Head of caudate nucleus (tissue), 42 donors: ENCODE data around the gene FARP1.

Source experiments
- DNase-seq, 42 donors: peaks; one replicate each; pipeline versions ENCODE4 v3.0.0 to v3.0.0-alpha.2; 2020 to 2021; ENCODE audit warnings: mixed read lengths in 7 of 42
- intact Hi-C: fragments of 100-400 bp; cut with DNase I; formaldehyde crosslinking; loops from one replicate; pipeline ENCODE4 v1.15.0; 2022

Gene FARP1

DNA sequence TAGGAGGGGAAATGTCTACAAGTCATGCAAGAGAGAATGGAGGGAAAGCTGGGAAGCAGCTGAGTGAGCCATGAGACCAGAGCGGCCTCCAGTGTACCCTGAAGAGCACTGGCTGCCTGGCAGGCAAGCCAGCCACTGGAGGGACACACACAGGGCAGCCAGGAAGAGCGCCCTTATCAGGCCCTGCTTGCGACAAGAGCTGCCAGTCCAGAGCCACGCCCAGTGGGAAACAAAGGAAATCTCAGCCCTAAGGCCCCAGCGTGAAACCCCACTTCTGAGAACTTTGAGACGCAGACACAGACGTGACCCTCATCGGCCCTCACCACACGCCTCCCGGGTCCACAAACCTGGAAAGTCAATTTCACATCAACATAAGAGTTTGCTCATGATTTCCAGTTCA, 329.0 kb downstream of the FARP1 start:
- intact Hi-C loops, result no loop called here

DNA sequence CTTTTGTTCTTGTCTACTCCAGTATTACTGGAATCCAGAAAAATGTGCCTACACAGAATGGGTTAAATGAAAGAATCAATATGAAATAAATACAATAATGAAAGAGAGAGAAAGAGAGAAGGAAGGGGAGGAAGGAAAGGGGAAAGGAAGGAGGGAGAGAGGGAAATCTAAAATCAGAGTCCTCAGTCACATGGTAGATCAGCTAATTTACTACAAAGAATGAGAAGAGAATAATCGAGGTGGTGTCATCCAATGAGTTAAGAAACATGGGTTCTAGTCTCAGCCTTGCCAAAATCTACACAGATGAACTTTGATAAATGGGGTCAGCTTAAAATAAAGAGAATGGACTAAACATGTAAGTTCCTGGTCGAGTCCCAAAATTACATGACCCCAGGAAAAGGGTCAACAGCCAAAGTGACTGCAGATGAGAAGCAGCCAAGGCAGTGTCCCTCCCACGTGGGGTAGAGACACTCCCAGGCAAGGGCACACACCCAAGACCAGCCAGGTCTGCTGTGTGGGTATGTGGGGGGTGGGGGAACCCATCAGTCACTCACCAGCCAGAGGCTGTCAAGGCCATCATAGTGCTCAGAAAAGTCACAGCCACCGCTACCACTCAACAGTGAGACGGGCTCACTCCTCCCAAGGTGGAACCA, 330.4 kb downstream of the FARP1 start:
- intact Hi-C loops, result no loop called here

More for the DNA sequence above, 329.0 kb downstream of the FARP1 start:
- DNase-seq, result no peak

DNA sequence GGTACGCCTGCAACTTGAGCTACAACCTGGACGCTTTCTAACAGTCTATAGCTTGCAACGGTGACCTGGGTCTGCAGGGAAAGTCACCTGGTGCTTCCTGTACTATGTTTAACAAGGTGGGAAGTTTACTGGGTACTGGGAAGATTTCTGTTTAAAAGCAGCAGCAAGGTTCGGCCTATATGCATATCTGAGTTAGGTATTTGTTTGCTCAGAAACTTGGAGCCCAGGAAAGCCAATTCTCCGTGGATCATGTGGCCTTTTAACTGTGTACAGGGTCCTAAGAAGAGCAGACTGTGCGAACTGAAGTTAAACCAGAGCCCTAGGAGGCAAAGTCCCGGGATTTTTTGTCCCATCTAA, 330.9 kb downstream of the FARP1 start:
- no peak for DNase-seq
- intact Hi-C loops, result no loop called here

More for the DNA sequence above, 330.4 kb downstream of the FARP1 start:
- DNase-seq, result no peak

DNA sequence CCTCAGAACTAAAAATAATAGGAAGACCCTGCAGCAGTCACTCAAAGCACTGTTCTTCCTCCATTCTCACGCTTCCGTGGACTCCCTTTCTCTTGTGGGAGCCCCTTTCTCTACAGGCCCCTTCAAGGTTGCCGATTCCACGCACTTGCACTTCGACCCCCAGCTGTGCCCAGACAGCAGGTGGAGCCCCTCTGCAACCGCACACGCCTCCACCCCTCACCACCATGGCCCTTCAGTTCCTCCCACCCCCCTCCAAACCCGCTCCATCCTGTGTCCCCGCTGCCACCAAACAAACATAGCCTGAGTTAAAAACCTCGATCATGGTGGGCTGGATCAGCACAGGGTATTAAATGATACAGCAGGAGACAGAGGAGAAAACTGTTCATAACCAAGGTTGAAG, 331.4 kb downstream of the FARP1 start:
- intact Hi-C loops, result no loop called here
- no peak for DNase-seq

DNA sequence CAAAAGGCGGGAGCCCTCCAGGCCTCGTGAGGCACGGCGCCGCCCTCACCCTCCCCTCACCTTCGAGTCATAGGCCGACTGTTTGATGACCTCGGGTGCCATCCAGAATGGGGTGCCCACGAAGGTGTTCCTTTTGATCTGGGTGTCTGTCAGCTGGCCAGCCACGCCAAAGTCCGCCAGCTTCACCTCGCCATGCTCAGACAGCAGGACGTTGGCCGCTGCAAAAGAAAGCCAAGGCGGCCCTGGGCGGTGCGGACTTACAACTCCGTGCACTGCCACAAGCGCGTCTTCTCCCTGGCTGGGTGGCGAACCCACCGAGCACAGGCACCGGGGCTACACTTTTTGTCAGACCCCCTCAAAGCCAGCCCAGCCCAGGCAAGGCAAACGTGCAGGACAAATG, 331.9 kb downstream of the FARP1 start:
- intact Hi-C loops, result no loop called here
- no peak for DNase-seq

DNA sequence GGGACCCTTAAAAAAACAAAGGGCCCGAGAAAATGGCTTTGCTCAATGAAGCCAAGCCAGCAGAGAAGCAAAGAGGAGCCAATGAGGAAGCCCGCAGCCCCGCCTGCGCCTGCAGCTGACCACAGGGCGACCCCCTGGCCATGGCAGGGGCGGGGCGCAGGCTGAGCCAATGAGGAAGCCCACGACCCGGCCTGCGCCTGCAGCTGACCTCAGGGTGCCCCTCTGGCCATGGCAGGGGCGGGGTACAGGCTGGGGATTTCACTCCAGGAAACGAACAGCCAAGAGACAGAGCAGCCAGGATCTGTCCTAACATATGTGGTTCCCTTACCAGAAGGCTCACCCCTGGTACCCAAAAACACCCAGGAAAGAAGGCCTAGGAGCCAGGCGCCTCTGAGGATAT, 332.6 kb downstream of the FARP1 start:
- DNase-seq, result peak in 5 of 42 donors; percentile 24 to 45 (median 33)
- intact Hi-C loops, result no loop called here

DNA sequence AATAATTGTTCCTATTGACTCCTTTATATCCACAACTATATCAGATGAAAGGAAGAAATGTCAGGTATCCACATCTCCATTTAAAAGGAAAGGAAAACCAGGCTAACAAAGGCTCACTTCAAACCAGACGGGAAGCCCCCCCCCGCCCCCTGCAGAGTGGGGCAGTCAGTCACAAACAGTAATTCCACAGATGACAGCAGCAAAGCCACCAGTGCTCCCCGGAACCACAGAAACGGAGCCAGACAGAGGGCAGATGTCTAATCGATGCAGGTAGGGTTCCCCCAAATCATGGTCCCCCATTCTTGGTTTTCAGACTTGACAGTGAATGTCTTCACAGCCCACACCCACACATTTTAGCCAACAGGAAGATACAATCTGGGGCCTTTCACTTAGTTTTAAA, 333.2 kb downstream of the FARP1 start:
- intact Hi-C loops, result no loop called here
- DNase-seq, result no peak

DNA sequence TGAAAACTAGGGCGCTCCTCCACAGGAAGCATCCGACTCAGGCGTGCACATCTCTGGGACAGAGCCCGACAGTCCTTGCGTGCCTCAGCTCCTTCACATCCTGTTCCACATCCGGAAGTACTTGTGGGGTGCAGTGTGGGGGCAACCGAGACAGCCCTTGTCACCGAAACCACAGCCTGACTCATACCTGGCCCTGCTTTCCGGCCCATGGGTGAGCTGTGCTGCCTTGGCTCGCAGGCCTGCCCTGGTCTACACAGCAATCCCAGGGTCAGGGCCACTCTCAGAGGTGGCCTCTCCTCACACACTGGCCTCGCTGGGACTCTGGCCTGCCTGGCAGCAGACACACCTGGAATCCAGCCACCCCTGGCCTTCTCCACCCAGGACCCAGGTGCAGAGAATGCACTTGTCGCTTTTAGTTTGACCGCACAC, 333.7 kb downstream of the FARP1 start:
- peak in 5 of 42 donors; percentile 20 to 58 (median 51) for DNase-seq
- intact Hi-C loops, result no loop called here

DNA sequence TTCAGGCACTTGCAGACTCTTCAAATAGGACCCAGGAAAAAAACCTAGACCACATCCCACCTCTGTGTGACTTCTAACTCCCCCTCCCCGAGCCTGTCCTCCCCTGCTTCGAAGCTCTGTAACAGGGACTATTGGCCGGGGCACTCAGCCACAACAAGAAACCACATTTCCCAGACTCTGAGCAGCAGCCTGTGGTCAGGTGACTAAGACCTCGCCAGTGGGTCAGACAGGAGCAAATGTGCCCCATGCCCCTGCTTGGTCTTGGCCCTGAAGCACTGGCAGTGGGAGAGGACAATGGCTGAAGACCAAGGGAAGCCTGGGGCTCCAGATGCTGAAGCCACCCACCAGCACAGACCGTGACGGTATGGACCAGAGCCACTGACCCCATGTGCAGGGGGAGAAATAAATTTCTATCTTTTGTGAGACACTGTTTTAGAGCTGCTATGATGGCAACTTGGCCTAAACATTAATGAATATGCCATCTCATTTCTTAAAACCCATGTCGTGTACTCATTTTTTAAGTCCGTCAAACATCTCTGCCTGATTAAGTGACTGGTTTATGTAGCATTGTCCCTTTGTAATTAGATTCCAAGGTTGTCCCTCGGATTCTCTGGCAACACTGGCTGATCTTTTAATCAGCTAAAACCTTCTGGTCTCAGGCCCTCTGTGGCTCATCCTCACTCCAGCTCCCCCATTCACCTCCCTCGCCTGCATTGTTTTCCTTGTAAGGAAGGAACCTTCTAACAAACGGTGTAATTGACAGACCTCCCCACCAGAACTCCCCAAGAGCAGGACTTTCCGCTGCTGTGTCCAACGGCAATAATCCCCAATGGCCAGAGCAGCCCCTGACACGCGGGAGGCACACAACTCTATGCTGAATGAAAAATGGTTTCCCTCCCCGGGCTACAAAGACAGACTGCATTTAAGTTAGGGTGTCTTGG, 335.6 kb downstream of the FARP1 start:
- intact Hi-C loops, result no loop called here

DNA sequence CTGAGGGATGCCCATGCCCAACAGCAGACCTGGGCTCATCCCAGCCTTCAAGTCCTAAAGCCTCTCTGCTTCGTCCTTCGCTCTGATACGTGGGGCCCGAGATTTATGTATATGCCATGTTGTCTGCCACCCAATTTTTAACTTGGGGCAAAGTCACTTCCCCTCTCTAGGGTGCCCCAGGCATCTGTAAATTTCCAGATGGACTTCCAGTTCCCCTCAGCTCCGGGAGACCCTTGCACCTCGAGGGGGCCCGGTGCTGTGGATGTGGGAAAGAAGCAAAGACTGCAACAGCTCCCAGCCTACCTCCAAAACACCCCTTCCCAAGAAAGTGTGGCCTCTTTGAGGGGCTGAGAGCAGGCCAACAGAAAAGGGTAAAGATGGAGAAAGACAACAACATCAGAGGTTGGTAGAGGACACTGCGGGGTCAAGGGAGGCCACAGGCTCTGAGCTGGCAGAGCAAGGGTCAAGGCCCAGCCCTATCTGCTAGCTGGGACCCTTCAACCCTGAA, 336.7 kb downstream of the FARP1 start:
- DNase-seq, result no peak
- intact Hi-C loops, result no loop called here

More for the DNA sequence above, 335.6 kb downstream of the FARP1 start:
- peak in 1 of 42 donors; percentile 1 for DNase-seq

DNA sequence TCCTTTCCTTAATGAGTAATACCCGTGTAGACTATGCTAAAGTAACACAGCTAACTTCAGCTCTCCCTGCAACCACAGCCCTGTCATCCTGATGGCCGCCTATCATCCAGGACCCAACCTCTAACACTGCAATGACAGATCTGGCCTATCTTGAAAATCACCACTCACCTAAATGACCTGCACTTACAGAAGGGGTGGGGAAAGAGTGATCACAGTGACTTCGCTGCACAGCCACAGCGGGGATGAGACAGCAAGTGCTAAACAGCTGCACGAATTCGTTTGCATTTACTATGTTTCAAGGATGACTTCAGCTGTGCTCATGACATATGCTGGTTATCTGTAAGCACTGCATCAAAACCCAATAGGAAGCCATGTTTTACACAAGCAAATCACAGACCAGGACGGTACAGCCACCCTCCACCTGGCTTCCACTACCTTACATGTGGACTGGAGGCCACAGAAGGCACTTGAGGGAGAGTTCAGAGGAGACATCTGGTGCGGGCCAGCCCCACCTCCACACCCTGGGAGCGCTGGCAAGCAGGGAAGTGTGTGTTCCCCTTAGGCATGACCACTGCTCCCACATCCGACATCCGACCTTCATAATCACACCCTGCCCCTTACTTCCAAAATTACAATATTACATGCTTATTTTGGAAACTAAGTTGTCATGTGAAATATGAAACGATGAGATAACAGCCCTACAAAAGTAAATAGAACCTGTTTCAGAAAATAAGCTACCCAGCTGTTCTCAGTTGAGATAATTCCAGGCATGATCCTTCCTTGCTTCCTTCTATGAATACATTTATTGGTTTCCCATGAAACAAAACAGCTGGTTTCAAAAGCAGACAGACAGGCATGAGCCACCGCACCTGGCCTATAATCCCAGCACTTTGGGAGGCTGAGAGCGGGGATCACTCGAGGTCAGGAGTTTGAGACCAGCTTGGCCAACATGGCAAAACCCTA, 338.3 kb downstream of the FARP1 start:
- no peak for DNase-seq
- intact Hi-C loops, result no loop called here

DNA sequence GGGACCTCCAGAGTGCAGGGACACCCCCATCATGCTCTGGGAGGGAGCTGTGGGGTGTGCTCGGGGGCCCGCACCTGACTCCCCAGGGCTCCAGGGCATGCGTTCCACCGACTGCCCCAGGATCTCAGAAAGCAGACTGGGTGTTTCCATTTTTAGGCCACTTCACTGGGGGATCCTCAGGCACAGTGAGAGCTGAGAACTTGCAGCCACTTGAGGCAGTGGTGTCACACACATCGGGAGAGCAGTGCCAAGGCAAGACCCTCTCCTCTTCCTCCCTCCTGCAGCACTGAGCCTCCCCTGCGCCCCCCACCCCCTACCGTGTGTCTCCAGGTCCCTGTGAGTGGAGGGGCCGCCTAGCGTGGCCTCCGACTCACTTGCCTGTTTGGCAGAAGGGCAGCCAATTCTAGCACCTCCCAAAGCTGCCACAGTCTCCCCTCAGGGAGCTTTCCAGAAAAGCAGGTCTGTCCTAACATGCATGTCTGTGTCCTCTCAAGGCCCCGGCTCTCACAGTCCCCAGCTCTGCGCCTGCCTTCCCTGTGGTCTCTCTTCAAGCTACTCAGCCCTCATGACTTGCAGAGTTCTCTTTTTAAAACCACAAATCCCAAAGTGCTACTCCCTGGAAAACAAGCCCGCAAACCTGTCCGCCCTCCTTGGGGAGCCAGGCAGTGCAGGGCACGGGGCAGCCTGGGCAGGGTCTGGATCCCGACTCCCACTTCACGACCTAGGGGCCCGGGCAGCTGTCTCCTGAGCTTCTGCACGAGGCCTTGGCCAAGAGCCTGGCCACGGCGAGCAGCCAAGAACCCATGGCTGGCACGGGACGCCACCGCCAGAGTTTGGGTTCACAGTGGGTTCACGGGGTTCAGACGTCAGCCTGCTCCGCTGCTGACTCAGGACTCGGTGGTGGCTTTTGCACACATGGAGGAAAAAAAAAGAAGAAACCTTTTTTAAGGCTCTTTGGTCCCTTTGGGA, 339.9 kb downstream of the FARP1 start:
- peak in 41 of 42 donors; percentile 19 to 83 (median 57) for DNase-seq
- intact Hi-C loops, result no loop called here

DNA sequence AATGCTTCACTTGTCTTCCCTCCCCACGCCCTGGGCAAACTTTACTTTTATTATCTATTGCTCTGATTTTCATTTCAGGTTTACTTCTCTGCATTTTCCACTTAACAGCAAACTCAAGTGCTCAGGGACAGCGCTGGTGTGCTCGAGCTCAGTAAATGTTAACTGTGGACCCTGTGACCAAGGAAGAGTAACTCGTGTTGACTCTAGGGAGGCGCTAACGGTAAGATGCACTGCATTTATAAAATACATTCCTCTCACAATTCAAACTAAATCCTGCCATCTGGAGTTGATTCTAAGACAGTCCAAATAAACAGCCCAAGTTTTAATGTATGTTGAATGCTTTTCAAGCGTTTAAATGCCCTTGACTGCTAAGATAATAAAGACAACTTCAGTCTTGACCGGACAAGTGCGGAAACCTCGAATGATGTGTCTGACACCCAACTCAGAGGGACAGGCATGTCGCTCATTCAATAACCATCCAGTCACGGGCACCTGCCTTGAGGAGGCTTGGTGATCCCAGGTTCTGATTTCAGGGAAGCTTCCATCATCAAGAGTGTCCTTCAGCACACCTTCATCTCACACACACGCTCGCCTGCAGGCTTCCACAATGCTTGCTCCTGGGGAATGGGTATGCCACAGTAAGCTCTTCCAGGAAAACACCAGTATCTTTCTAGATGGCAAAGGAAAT, 340.9 kb downstream of the FARP1 start:
- DNase-seq, result no peak
- intact Hi-C loops, result no loop called here

DNA sequence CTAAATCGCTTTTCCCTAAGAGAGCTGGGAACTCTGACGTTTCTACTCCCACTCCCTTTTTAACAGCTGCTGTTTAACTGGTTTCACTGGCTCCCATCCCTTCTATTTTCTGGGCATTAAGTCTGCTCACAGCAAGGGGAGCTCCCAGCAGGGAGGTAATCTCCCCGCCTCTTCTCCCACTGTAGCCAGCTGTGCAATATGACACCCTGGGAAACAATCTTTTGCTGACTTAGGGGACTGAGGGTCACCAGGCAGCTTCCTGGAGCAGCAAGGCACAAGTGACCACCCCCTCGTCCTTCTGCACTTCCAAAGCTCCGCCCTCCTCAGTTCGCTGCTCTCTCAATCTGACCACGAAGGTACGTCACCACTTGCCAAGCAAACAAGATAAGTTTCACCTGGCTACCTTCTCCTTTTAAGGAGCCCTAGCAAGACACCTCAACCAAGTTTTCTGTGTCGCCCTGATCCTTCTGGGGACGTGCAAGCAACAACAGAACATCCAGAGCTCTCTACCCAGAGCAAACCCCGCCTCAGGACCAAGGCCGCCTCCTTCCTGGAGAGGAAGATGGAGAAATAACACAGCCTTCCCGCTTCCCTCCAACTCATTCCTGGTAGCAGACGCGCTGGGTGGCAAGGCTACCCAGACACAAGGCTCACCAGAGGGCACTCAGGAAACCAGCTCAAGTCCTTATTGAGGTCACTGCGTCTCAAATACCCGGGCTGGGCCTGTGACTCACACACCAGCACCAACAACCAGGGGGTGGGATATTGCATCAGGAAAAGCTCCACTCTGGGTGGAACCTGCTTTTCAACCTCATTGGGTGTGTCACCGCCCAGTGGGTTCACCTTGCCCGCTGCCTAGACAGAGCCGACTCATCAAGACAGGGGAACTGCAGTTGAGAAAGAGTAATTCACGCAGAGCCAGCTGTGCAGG, 341.7 kb downstream of the FARP1 start:
- intact Hi-C loops, result no loop called here
- DNase-seq, result peak in 9 of 42 donors; percentile 22 to 80 (median 45)

DNA sequence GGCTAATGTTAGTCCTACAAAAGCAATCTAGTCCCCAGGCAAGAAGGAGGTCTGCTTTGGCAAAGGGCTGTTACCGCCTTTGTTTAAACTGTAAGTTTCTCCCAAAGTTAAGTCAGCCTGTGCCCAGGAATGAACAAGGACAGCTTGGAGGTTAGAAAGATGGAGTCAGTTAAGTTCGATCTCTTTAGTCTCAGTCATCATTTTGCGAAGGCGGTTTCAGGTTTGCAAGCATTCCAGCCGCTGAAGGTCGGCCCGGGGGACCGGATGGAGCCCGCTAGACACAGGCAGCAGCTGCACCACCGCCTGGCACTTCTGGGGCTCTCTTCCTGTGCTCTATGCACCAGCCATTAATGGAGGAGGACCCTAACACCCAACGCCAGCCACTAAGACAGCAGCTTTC, 342.7 kb downstream of the FARP1 start:
- intact Hi-C loops, result no loop called here
- peak in 1 of 42 donors; percentile 11 for DNase-seq

DNA sequence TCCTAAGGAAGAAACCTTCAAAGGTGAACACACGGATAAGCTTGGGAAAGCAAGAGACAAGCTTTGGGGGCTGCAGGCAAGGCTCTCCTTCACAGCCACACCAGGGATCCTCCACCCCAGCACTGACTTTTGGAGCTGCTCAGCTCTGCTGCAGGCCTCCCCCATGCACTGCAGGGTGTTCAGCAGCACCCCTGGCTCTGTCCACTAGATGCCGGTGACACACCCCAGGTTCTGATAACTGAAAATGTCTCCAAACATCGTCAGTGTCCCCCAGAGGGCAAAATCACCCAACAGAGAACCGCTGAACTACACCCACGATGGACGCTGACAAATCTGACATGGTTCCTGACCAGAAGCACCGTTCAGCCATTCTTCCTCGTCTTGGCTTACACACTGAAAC, 343.5 kb downstream of the FARP1 start:
- intact Hi-C loops, result no loop called here
- DNase-seq, result no peak
